ENCODE data around the gene SRGAP2B.
"Not testable (repeated sequence)": the region's sequence is repeated elsewhere in the genome, so short reads cannot be mapped to it uniquely, and the experiment has no call there.

DNA sequence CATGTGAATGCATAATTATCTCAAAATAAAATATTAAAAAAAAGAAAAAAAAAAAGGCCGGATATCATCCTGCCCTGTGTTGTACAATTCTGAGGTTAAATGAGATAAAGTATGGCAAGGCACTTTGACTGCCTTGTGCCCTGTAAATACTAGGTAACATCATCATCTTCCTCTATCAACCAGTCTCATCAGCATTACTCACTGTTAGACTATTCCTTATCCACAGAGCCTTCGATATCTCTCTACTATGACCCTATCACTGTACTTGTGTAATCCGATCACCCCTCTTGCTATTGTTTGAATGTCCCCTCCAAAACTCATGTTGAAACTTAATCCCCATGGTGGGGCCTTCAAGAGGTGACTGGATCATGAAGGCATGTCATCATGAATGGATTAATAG, 18.3 kb downstream of the SRGAP2B start:
- not testable (repeated sequence) for TF ChIP-seq POLR2AphosphoS5 (IDR thresholded peaks at IDR 0.05; ENCODE audit: borderline replicate concordance, low read depth, low read length); EZH2 (IDR thresholded peaks at IDR 0.05)

All from SK-N-MC (cell line).